Astrocyte (in vitro differentiated cells and primary cell): ENCODE results near the gene GPR68. TPM values are rescaled to one million over a fixed set of nuclear protein-coding genes. Genes with fewer than 3 reads are reported as not detected.

ENCODE experiments used
- total RNA-seq: library from RNA; stranded (reverse); gene quantifications from 2 replicates; pipeline ENCODE4 v1.2.1, GENCODE V29; 2021

The GPR68 gene
- total RNA-seq, 1 donor from 2014 or later = 0.50 TPM

Other genes with a start within 250 kb of the GPR68 start
- 0.99 and 1.0 TPM in 2 replicates for gene RPS6KA5, start 184.1 kb downstream of the GPR68 start, total RNA-seq
- gene DGLUCY, start 130.6 kb downstream of the GPR68 start, total RNA-seq = 20.0 and 25.9 TPM in 2 replicates
- 8.9 and 12.4 TPM in 2 replicates for gene CCDC88C, start 173.1 kb upstream of the GPR68 start, total RNA-seq